Neural cell (in vitro differentiated cells): ENCODE data around the gene MYPOP. TPM values are rescaled to one million over a fixed set of nuclear protein-coding genes. Genes with fewer than 3 reads are reported as not detected.
A peak's percentile ranks its signal among the peaks of the same experiment; 100 is the strongest.

Experiments used
- H2AFZ ChIP-seq: fragments of 200-600, 300-800 bp; sonication (generic), shearing (Covaris generic); 2 replicates; pipeline ENCODE4 v1.6.0; 2014; ENCODE audit warnings: low read depth, mild to moderate bottlenecking, antibody characterized with exemption, low read length, moderate library complexity
- H3F3A ChIP-seq: fragments of 200-600 bp; shearing (Covaris generic); 2 replicates; pipeline ENCODE4 v1.6.1; 2016; ENCODE audit warnings: mild to moderate bottlenecking, moderate library complexity, mixed read lengths, antibody characterized with exemption, low read length; ENCODE audit not compliant: insufficient read depth, poor library complexity, severe bottlenecking
- H3K27ac ChIP-seq: fragments of 200-600, 300-800 bp; sonication (generic), shearing (Covaris generic); 2 replicates; pipeline ENCODE4 v1.5.1; 2014; ENCODE audit warnings: mild to moderate bottlenecking, low read length, moderate library complexity
- H3K27me3 ChIP-seq: fragments of 300-800, 200-600 bp; sonication (generic), shearing (Covaris generic); 2 replicates; pipeline ENCODE4 v1.6.0; 2014; ENCODE audit warnings: mild to moderate bottlenecking, low read depth, low read length, moderate library complexity; ENCODE audit not compliant: insufficient read depth
- H3K36me3 ChIP-seq: fragments of 300-800, 200-600 bp; sonication (generic), shearing (Covaris generic); 2 replicates; pipeline ENCODE4 v1.5.1; 2014; ENCODE audit warnings: mild to moderate bottlenecking, antibody characterized with exemption, low read length, moderate library complexity; ENCODE audit not compliant: insufficient read depth
- H3K4me2 ChIP-seq: fragments of 300-800, 200-600 bp; sonication (generic), shearing (Covaris generic); 2 replicates; pipeline ENCODE4 v1.6.0; 2014; ENCODE audit warnings: mild to moderate bottlenecking, low read length
- H3K4me3 ChIP-seq: fragments of 300-800, 200-600 bp; sonication (generic), shearing (Covaris generic); 2 replicates; pipeline ENCODE4 v1.5.1; 2014; ENCODE audit warnings: mild to moderate bottlenecking, low read length, moderate library complexity
- H3K79me2 ChIP-seq: fragments of 200-600 bp; shearing (Covaris generic); replicated peaks from 2 replicates; pipeline ENCODE4 v1.6.0; 2014; ENCODE audit warnings: mild to moderate bottlenecking, low read length, moderate library complexity; ENCODE audit not compliant: insufficient read depth
- H3K9ac ChIP-seq: fragments of 300-800, 200-600 bp; sonication (generic), shearing (Covaris generic); 2 replicates; pipeline ENCODE4 v1.6.1; 2016; ENCODE audit warnings: mild to moderate bottlenecking, low read length, mixed read lengths
- H3K9me2 ChIP-seq: fragments of 200-600 bp; shearing (Covaris generic); 2 replicates; pipeline ENCODE4 v1.6.1; 2016; ENCODE audit warnings: mild to moderate bottlenecking, low read length, mixed read lengths; ENCODE audit not compliant: insufficient read depth
- H3K9me3 ChIP-seq: fragments of 200-600, 300-800 bp; sonication (generic), shearing (Covaris generic); 2 replicates; pipeline ENCODE4 v1.6.1; 2016; ENCODE audit warnings: mild to moderate bottlenecking, mixed run types, low read length, moderate library complexity, mixed read lengths
- H4K20me1 ChIP-seq: fragments of 200-600 bp; shearing (Covaris generic); 2 replicates; pipeline ENCODE4 v1.6.1; 2016; ENCODE audit warnings: mild to moderate bottlenecking, mixed run types; ENCODE audit not compliant: insufficient read depth
- EP300 ChIP-seq: fragments of 450-650 bp; conservative IDR thresholded peaks from 2 replicates; pipeline ENCODE4 v1.6.1; 2014; ENCODE audit warnings: antibody characterized with exemption, mild to moderate bottlenecking, moderate library complexity; ENCODE audit not compliant: poor library complexity, severe bottlenecking
- EZH2 ChIP-seq: fragments of 200-600, 300-800 bp; shearing (Covaris generic), sonication (generic); IDR thresholded peaks from 2 replicates; pipeline ENCODE4 v1.6.1; 2014; ENCODE audit warnings: antibody characterized with exemption, low read length, borderline replicate concordance, mild to moderate bottlenecking; ENCODE audit not compliant: insufficient read depth, poor library complexity, severe bottlenecking
- MXI1 ChIP-seq: fragments of 450-650 bp; conservative IDR thresholded peaks from 2 replicates; pipeline ENCODE4 v1.6.1; 2014; ENCODE audit warnings: antibody characterized with exemption, mild to moderate bottlenecking; ENCODE audit not compliant: poor library complexity, severe bottlenecking
- POLR2AphosphoS5 ChIP-seq: IDR thresholded peaks from 2 replicates; pipeline ENCODE4 v1.6.1; 2012
- RAD21 ChIP-seq: fragments of 450-650 bp; conservative IDR thresholded peaks from 2 replicates; pipeline ENCODE4 v1.6.1; 2014; ENCODE audit warnings: antibody characterized with exemption, mild to moderate bottlenecking, moderate library complexity
- REST ChIP-seq: IDR thresholded peaks from 2 replicates; pipeline ENCODE4 v1.6.1; 2012; ENCODE audit warnings: borderline replicate concordance
- SMC3 ChIP-seq: fragments of 450-650 bp; conservative IDR thresholded peaks from 2 replicates; pipeline ENCODE4 v1.6.1; 2014; ENCODE audit warnings: antibody characterized with exemption, mild to moderate bottlenecking, moderate library complexity; ENCODE audit not compliant: poor library complexity
- TAF1 ChIP-seq: IDR thresholded peaks from 2 replicates; pipeline ENCODE4 v1.6.1; 2012; ENCODE audit warnings: low read depth
- polyA plus RNA-seq: library from polyadenylated mRNA; depleted of rRNA; stranded (reverse); fragments of >200 nt; gene quantifications from 2 replicates; pipeline ENCODE4 v1.2.3, GENCODE V29; 2014
- TF ChIP-seq, protein P1 (sequence below): fragments of 450-650 bp; IDR thresholded peaks from 2 replicates; pipeline ENCODE4 v1.5.1; 2014; ENCODE audit warnings: antibody characterized with exemption, mild to moderate bottlenecking, moderate library complexity; ENCODE audit not compliant: poor library complexity, severe bottlenecking

The MYPOP gene
- polyA plus RNA-seq, 1 donor from 2014 or later: 0.90 TPM

DNA sequence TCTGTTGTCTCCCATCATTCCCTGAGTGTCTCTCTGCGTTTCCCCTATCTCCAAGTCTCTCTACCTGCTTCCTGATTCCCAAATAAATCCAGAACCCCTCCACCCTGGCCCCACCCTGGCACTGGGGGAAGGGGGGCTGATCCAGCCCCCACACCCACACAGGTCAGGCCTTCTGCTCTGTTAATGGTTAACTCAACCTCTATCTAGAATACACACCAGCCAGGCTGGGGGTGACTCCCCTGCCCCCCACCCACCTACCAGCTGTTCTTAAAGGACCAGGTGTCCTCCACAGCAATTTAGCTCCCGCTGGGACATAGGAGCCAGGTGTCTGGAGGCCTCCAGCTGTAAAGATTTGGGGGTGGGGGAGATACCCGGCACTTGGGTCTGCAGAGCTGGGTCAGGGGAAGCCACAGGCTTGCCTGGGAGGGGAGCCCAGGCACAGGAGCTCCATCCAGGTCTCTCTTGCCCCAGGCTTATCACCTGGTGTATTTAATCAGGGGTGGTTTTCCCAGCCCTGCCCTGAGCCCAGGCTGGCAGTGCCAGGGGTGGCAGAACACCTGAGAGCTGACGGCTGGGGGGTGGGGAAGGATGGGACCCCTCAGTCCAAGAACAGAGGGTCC lies 20.4 kb downstream of the MYPOP start:
- TF ChIP-seq EZH2 (no peak), RAD21 (no peak), REST (no peak), TAF1 (no peak), MXI1 (no peak), POLR2AphosphoS5 (no peak), SMC3 (no peak)
- no peak overlapping the region for H3K9ac ChIP-seq
- no peak overlapping the region for H3K4me2 ChIP-seq

DNA sequence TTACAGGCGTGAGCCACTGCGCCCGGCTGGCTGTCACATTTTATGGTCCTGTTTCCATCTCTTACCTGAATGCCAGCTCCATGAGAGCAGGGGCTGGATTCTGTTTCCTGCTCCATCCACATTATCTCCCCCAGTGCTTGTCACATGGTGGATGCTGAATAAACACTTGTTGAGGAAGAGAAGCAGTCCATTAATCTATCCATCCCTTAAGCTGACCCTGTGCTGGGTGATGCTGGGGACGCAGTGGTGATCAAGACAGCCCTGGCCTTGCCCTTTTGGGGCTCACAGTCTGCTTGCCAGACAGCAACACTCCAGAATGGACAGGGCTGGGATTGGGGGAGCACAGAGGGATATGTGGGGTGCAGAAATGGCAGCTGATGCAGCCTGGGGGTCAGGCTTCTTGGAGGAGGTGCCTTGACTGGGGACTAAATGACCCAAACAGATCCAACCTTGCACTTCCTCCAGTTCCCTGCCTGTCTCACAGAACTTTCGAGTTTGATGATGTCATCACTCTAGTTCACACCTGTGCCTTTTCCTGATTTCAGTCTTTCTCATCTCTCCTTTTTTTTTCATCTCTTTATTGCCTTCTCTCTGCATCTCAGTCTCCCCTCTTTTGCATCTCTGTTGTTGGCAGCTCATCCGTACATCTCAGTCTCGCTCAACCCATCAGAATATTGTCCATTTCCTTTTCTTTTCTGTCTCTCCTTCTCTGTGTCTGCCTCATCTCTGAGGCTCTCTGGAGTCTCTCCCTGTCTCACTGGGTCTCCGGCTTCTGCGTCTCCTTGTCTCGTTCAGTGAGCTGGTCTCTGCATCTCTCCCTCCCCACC lies 21.1 kb downstream of the MYPOP start:
- H2AFZ ChIP-seq: no peak overlapping the region
- no peak for TF ChIP-seq MXI1
- no peak for TF ChIP-seq RAD21
- TF ChIP-seq POLR2AphosphoS5: no peak
- TF ChIP-seq, protein P1, sequence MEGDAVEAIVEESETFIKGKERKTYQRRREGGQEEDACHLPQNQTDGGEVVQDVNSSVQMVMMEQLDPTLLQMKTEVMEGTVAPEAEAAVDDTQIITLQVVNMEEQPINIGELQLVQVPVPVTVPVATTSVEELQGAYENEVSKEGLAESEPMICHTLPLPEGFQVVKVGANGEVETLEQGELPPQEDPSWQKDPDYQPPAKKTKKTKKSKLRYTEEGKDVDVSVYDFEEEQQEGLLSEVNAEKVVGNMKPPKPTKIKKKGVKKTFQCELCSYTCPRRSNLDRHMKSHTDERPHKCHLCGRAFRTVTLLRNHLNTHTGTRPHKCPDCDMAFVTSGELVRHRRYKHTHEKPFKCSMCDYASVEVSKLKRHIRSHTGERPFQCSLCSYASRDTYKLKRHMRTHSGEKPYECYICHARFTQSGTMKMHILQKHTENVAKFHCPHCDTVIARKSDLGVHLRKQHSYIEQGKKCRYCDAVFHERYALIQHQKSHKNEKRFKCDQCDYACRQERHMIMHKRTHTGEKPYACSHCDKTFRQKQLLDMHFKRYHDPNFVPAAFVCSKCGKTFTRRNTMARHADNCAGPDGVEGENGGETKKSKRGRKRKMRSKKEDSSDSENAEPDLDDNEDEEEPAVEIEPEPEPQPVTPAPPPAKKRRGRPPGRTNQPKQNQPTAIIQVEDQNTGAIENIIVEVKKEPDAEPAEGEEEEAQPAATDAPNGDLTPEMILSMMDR: no peak
- TF ChIP-seq SMC3: no peak
- no peak for TF ChIP-seq EP300
- no peak for TF ChIP-seq REST
- no peak for TF ChIP-seq EZH2
- H4K20me1 ChIP-seq: peaks cover 10% of the 10 kb centered on the region
- H3K36me3 ChIP-seq: no peaks in the 10 kb centered on the region
- H3K9ac ChIP-seq: no peak overlapping the region
- no peaks in the 10 kb centered on the region for H3K27me3 ChIP-seq
- no peak overlapping the region for H3K4me2 ChIP-seq
- no peaks in the 10 kb centered on the region for H3F3A ChIP-seq
- no peaks in the 10 kb centered on the region for H3K9me2 ChIP-seq
- peaks cover 5% of the 10 kb centered on the region for H3K79me2 ChIP-seq
- H3K4me3 ChIP-seq: no peak overlapping the region
- H3K27ac ChIP-seq: no peak overlapping the region
- H3K9me3 ChIP-seq: no peaks in the 10 kb centered on the region

More for the DNA sequence above, 20.4 kb downstream of the MYPOP start:
- Histone ChIP-seq H3K27ac (no peak overlapping the region), H2AFZ (no peak overlapping the region), H3K4me3 (peak overlapping the region; percentile 53), H3K36me3 (no peaks in the 10 kb centered on the region), H4K20me1 (peaks cover 10% of the 10 kb centered on the region), H3F3A (no peaks in the 10 kb centered on the region), H3K9me2 (no peaks in the 10 kb centered on the region), H3K9me3 (no peaks in the 10 kb centered on the region), H3K79me2 (peaks cover 5% of the 10 kb centered on the region), H3K27me3 (no peaks in the 10 kb centered on the region)
